PFSK-1 (cell line): Measurements from ENCODE around the gene DENND6B.

Source experiments
- FOXP2 ChIP-seq: optimal IDR thresholded peaks from 2 replicates; pipeline ENCODE3; 2011; ENCODE audit warnings: borderline replicate concordance, control low read depth, inconsistent platforms; ENCODE audit not compliant: insufficient read depth; ENCODE audit errors: extremely low read length, extremely low read depth
- POLR2AphosphoS5 ChIP-seq: IDR thresholded peaks from 2 replicates; pipeline ENCODE4 v1.6.1; 2012; ENCODE audit warnings: low read depth, mild to moderate bottlenecking, control low read depth, low read length, moderate library complexity
- SIN3A ChIP-seq: IDR thresholded peaks from 2 replicates; pipeline ENCODE4 v1.6.1; 2012; ENCODE audit warnings: mild to moderate bottlenecking, low read length, moderate library complexity, borderline replicate concordance; ENCODE audit not compliant: insufficient read depth
- TAF1 ChIP-seq: IDR thresholded peaks from 2 replicates; pipeline ENCODE4 v1.6.1; 2012; ENCODE audit warnings: low read length, control low read depth, borderline replicate concordance; ENCODE audit not compliant: insufficient read depth
- TF ChIP-seq, protein P1 (sequence below), 2 experiments: IDR thresholded peaks; 2 replicates each; pipeline versions ENCODE4 v1.6.1 to v1.8.0; 2011 to 2012; ENCODE audit warnings: low read depth in 2 of 2, low read length in 2 of 2, control low read depth in 1 of 2, inconsistent platforms in 1 of 2, mild to moderate bottlenecking in 1 of 2, moderate library complexity in 1 of 2; ENCODE audit not compliant: insufficient read depth in 1 of 2

DENND6B gene

DNA sequence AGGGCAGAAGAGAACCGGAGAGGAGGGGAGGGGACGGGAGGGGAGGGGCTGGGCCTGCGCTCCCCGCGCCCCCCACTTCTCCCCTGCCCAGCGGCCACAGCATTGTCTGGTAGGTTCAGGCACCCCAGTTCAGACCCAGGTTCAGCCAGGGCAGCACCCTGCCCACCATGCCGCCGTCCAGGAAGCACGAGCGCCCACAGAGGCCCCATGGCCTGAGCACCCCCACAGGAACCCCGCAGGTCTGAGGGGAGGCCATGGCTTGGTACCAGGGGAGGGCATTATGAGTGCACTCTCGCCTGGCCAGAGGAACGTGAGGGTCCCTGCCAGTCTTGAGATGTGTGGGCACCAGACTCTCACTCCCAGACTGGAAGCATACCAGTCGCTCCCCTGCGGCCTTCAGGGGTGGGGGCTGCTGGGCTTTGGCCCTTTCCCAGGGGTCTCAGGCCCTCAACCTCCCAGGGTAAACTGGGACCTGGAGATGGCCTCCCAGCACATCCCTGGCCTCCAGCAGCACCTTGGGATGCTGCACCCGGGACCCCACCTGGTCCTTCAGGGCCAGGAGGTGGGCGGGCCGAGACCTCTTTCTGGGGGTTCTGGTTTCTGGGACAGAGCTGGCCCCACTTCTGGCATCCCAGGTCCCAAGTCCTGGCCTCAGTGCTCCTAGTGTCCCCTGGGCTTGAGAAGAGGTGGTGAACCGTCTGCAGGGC lies 18.8 kb downstream of the DENND6B start:
- TF ChIP-seq SIN3A (no peak), FOXP2 (no peak), POLR2AphosphoS5 (no peak), TAF1 (no peak)
- TF ChIP-seq, protein P1, sequence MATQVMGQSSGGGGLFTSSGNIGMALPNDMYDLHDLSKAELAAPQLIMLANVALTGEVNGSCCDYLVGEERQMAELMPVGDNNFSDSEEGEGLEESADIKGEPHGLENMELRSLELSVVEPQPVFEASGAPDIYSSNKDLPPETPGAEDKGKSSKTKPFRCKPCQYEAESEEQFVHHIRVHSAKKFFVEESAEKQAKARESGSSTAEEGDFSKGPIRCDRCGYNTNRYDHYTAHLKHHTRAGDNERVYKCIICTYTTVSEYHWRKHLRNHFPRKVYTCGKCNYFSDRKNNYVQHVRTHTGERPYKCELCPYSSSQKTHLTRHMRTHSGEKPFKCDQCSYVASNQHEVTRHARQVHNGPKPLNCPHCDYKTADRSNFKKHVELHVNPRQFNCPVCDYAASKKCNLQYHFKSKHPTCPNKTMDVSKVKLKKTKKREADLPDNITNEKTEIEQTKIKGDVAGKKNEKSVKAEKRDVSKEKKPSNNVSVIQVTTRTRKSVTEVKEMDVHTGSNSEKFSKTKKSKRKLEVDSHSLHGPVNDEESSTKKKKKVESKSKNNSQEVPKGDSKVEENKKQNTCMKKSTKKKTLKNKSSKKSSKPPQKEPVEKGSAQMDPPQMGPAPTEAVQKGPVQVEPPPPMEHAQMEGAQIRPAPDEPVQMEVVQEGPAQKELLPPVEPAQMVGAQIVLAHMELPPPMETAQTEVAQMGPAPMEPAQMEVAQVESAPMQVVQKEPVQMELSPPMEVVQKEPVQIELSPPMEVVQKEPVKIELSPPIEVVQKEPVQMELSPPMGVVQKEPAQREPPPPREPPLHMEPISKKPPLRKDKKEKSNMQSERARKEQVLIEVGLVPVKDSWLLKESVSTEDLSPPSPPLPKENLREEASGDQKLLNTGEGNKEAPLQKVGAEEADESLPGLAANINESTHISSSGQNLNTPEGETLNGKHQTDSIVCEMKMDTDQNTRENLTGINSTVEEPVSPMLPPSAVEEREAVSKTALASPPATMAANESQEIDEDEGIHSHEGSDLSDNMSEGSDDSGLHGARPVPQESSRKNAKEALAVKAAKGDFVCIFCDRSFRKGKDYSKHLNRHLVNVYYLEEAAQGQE (IDR thresholded peaks at IDR 0.05; ENCODE audit: insufficient read depth in 1 of 2, low read depth in 2 of 2, low read length in 2 of 2): no peak

DNA sequence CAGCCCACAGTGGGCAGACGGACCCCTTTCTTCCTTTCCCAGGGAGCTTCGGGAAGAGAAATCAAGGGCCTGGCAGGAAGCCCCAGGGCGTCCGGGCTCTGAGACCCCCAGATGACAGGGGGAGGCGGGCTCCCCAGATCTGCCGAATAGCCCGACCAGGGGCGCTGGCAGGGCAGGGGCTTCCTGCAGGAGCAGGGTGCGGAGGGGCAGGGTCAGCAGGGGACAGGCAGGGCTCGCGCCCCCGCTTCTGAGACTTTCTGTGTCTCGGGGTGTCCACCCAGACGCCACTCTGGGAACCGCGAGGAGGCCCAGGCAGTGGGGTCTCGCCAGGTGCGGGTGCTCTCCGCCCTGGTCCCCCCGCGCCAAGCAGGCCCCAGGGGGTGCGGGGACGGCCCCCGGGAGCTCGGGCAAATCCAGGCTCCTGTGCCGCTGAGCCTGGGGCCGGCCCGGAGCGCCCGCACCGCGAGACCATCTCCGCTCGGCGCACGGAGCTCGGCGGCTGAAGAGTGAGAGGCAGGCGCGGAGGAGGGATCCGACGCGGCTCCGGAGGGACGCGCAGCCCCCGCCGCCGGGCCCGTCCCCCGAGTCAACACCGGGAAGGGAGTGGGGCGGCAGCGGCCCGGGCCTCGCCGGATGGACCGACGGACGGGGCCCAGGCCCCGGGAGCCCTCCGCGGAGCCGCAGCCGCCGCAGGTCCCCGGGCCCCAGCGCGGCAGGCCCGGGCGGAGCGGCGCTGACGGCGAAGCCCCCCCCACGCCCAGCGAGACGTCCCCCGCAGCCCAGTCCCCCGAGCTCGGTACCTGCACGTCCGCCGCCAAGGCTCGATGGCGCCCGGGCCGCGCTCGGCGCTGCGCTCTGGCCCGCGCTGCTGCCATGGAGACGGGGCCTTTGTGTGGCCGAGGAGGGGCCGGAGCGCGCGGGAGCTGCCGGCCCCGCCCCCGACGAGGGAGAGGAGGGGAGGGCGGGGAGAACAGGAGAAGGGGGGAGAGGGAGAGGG lies 19.8 kb downstream of the DENND6B start, which contains the start of gene PLXNB2:
Gene PLXNB2, minus strand, starts transcription at position 894 of the 997 bp plus-strand sequence. CDS start 17,062 bp downstream, outside the sequence.
- TF ChIP-seq SIN3A (no peak), FOXP2 (no peak), POLR2AphosphoS5 (peak; percentile 55; the same call in 1 of the 2 replicates)

DNA sequence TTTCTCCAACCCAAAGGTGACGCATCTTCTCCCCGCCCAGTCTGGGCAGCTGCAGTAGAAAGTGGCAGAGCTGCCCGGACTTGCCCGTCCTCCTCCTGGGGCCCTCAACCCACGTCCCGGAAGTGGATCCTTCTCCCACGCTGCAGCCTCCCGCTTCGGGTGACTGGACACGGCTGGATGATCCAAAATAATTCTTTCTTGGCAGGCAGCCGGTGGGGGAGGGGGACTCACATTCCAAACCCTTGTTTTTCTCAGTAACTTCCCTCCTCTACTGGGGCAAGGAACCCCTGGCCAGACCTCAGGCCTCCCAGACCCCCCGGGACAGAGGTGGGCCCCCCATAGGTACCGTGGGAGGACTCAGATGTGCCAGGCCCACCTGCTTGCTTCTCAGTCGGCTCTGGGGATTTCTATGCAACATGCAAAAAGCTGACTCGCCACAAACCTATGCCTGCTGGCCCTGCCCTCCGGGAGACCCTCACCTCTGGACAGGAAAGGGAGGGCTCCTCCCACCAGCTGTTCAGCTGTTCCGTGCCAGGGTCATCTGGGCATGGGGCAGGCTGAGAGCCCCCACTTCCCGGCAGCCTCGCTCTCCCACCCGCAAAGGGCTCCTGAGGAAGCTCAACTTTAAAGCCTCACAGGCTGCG lies 20.8 kb downstream of the DENND6B start:
- TF ChIP-seq, protein P1 (IDR thresholded peaks at IDR 0.05; ENCODE audit: insufficient read depth in 1 of 2, low read depth in 2 of 2, low read length in 2 of 2): peak in 1 of 2 experiments; percentile 63; a peak in 1 of 4 replicates
- TF ChIP-seq TAF1 (no peak), POLR2AphosphoS5 (no peak), FOXP2 (no peak), SIN3A (no peak)

DNA sequence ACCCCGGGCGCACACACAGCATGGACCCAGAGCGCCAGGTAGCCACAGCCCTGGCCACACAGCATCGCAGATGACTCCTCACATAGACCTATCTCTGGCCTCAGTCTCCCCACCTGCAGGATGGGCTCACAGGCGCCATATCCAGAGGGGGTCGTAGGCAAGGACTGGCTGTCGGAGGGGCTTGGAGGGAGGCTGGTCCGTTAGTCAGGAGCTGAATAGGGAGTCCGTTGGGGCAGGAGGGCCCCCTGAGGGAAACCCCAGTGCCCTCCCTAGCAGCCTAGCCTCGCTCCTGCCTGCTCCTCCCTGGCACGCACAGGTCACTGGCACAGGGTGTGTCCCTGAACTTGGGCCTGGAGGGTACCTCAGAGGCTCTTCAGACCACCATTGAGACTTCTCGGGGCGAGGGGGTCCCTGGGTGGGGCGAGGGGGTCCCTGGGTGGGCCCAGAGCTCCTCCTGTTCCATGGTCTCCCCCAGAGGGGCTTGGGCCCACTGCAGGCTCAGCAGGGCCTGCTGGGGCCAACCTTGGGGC lies 21.4 kb downstream of the DENND6B start:
- no peak for TF ChIP-seq SIN3A
- TF ChIP-seq, protein P1 (IDR thresholded peaks at IDR 0.05; ENCODE audit: insufficient read depth in 1 of 2, low read depth in 2 of 2, low read length in 2 of 2): no peak
- no peak for TF ChIP-seq POLR2AphosphoS5
- no peak for TF ChIP-seq TAF1

DNA sequence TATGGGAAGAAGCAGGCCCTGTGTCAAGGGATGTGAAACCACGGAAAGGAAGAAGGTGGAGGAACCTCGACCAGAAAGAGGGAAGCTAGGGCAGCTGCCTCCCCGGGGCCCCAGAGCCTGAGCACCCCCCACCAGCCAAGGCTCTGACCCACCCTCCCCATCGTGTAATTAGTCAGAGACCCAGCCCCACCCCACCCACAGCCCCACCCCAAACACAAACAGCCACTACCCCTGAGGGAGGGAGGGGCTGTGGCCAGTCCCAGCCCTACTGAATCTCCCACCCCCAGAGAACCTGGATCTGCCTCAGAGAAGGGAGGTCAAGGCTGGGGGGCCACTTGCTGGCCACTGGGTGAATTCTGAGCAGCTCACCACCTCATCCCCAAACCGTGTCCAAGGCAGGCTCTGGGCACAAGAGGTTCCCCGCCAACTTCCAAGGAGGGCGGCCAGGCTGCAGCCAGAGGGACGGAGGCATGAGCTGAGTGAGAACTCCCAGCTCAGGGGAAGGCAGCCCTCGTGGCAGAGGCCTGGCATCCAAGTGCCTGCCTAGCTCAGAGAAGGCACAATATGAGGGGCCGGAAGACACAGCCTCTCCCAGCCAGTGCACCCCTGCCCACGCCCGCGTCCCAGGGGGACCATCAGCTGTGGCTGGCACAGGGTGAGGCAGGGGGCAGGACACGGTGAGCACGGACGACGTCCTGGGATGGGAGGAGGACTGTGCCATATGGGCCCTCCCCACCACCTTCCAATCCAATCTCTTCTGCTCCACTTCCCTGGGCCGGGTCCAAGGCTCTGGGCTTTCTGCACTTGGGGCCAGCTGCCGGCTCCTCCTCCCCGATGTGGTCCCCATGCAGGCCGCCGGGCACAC lies 22.1 kb downstream of the DENND6B start:
- TF ChIP-seq TAF1 (no peak), SIN3A (no peak), POLR2AphosphoS5 (no peak), FOXP2 (no peak)
- TF ChIP-seq, protein P1 (IDR thresholded peaks at IDR 0.05; ENCODE audit: insufficient read depth in 1 of 2, low read depth in 2 of 2, low read length in 2 of 2): no peak
